Parathyroid adenoma (tissue), 2 donors: Measurements from ENCODE around the gene UNCX.

Experiments used
- H2AFZ ChIP-seq: fragments of 300-600 bp; sonication (generic); one replicate; pipeline ENCODE4 v1.7.0; 2017; ENCODE audit warnings: antibody characterized with exemption, mild to moderate bottlenecking
- H3K27ac ChIP-seq: fragments of 300-600 bp; sonication (generic); one replicate; pipeline ENCODE4 v1.7.0; 2017
- H3K27me3 ChIP-seq: fragments of 300-600 bp; sonication (generic); one replicate; pipeline ENCODE4 v1.7.0; 2017; ENCODE audit warnings: low read length; ENCODE audit not compliant: control insufficient read depth, insufficient read depth
- H3K36me3 ChIP-seq: fragments of 300-600 bp; sonication (generic); one replicate; pipeline ENCODE4 v1.7.0; 2017; ENCODE audit warnings: low read length; ENCODE audit not compliant: control insufficient read depth, insufficient read depth
- H3K4me1 ChIP-seq: fragments of 300-600 bp; sonication (generic); one replicate; pipeline ENCODE4 v1.7.0; 2017; ENCODE audit warnings: control low read depth
- H3K4me2 ChIP-seq: fragments of 300-600 bp; sonication (generic); one replicate; pipeline ENCODE4 v1.7.0; 2017; ENCODE audit warnings: low read length
- H3K4me3 ChIP-seq: fragments of 300-600 bp; sonication (generic); one replicate; pipeline ENCODE4 v1.7.0; 2017; ENCODE audit warnings: low read depth, low read length
- H3K79me2 ChIP-seq: fragments of 300-600 bp; sonication (generic); one replicate; pipeline ENCODE4 v1.7.0; 2017; ENCODE audit warnings: control low read depth
- H3K9ac ChIP-seq: fragments of 300-600 bp; sonication (generic); one replicate; pipeline ENCODE4 v1.7.0; 2017; ENCODE audit warnings: mild to moderate bottlenecking
- H3K9me3 ChIP-seq: fragments of 300-600 bp; sonication (generic); one replicate; pipeline ENCODE4 v1.7.0; 2017; ENCODE audit warnings: low read length; ENCODE audit not compliant: control insufficient read depth
- CTCF ChIP-seq: fragments of 300-600 bp; sonication (generic); IDR thresholded peaks from one replicate; pipeline ENCODE4 v1.7.0; 2017; ENCODE audit warnings: antibody characterized with exemption, mild to moderate bottlenecking
- donor health status: primary hyperparathyroidism.

Gene UNCX

GRCh38 chr7:1248916-1249581 is 16.4 kb downstream of the UNCX start:
- no peaks in the 10 kb centered on the region for H3K9me3 ChIP-seq
- peaks cover 22% of the 10 kb centered on the region for H3K27me3 ChIP-seq
- no peak for TF ChIP-seq CTCF

GRCh38 chr7:1249731-1250130 is 17.1 kb downstream of the UNCX start:
- Histone ChIP-seq H3K27me3 (peaks cover 22% of the 10 kb centered on the region), H3K27ac (no peak overlapping the region), H3K9me3 (no peaks in the 10 kb centered on the region), H3K4me2 (no peak overlapping the region), H3K4me3 (no peak overlapping the region), H3K36me3 (no peaks in the 10 kb centered on the region), H2AFZ (no peak overlapping the region), H3K4me1 (no peaks in the 10 kb centered on the region), H3K79me2 (no peaks in the 10 kb centered on the region), H3K9ac (no peak overlapping the region)
- TF ChIP-seq CTCF = no peak

More at GRCh38 chr7:1248916-1249581, 16.4 kb downstream of the UNCX start:
- Histone ChIP-seq H3K4me3 (no peak overlapping the region), H2AFZ (no peak overlapping the region), H3K27ac (no peak overlapping the region), H3K9ac (no peak overlapping the region), H3K79me2 (no peaks in the 10 kb centered on the region), H3K36me3 (no peaks in the 10 kb centered on the region), H3K4me2 (no peak overlapping the region), H3K4me1 (no peaks in the 10 kb centered on the region)

- Histone ChIP-seq H2AFZ (no peak overlapping the region), H3K9me3 (no peaks in the 10 kb centered on the region), H3K9ac (no peak overlapping the region), H3K36me3 (no peaks in the 10 kb centered on the region), H3K4me2 (no peak overlapping the region), H3K4me3 (no peak overlapping the region), H3K4me1 (no peaks in the 10 kb centered on the region), H3K27ac (no peak overlapping the region), H3K79me2 (no peaks in the 10 kb centered on the region), H3K27me3 (peaks cover 19% of the 10 kb centered on the region)
- TF ChIP-seq CTCF = no peak
Observed at GRCh38 chr7:1250901-1251300, 18.2 kb downstream of the UNCX start.

GRCh38 chr7:1251796-1252539 is 19.3 kb downstream of the UNCX start:
- H3K9me3 ChIP-seq = no peaks in the 10 kb centered on the region
- H3K27me3 ChIP-seq = peaks cover 9% of the 10 kb centered on the region
- H2AFZ ChIP-seq = no peak overlapping the region
- no peak for TF ChIP-seq CTCF
- no peaks in the 10 kb centered on the region for H3K36me3 ChIP-seq
- no peaks in the 10 kb centered on the region for H3K4me1 ChIP-seq
- H3K4me3 ChIP-seq = no peak overlapping the region
- no peak overlapping the region for H3K27ac ChIP-seq
- H3K9ac ChIP-seq = no peak overlapping the region
- H3K4me2 ChIP-seq = no peak overlapping the region
- no peaks in the 10 kb centered on the region for H3K79me2 ChIP-seq
